Suprapubic skin (tissue), 3 donors: ENCODE results near the gene CLDN34.

ENCODE experiments used
- CTCF ChIP-seq, 2 donors: fragments of 200-600 bp in 1 of 2; fragments of 450-650 bp in 1 of 2; sonication (generic) in 1 of 2; IDR thresholded peaks; one replicate each; pipeline ENCODE4 v1.5.1; 2016 to 2019; ENCODE audit warnings: antibody characterized with exemption in 2 of 2, mild to moderate bottlenecking in 1 of 2, moderate library complexity in 1 of 2
- EP300 ChIP-seq: sonication (generic); formaldehyde crosslinking; IDR thresholded peaks from one replicate; pipeline ENCODE4 v1.6.1; 2017; ENCODE audit warnings: antibody characterized with exemption
- POLR2A ChIP-seq, 2 donors: fragments of 450-650 bp; IDR thresholded peaks; one replicate each; pipeline ENCODE4 v1.6.1; 2017; ENCODE audit warnings: antibody characterized with exemption in 2 of 2, mild to moderate bottlenecking in 2 of 2, moderate library complexity in 2 of 2

DNA sequence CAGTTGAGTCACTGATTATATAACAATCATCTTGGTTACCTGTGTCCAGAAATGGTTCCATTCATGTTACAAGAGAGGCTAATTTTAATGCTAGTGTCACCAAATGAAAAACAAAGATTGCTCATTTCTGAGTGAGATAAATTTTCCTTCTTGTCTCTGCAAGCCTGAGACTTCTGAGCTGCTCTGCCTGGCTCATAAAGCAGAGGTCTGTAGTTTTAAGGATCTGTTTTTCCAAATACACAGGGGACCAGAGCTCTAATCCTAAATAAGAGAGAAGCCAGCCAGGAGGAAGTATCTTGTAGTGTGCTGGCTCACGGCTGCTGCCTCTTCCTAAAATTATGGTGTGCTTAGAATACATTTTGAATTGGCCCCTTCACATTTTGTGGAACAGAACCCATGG is 42.6 kb downstream of the CLDN34 start:
- TF ChIP-seq EP300, result no peak
- TF ChIP-seq POLR2A (IDR thresholded peaks at IDR 0.05), result no peak
- TF ChIP-seq CTCF (IDR thresholded peaks at IDR 0.05), result no peak
